HG02981 (cell line): ENCODE data around the gene MAGEA11.
"Not testable (repeated sequence)": the region's sequence is repeated elsewhere in the genome, so short reads cannot be mapped to it uniquely, and the experiment has no call there.

ENCODE experiments used
- ATAC-seq: cut with Tn5 transposase; IDR thresholded peaks from one replicate; pipeline ENCODE4 v1.9.1; 2021; ENCODE audit warnings: mild to moderate bottlenecking, moderate library complexity; ENCODE audit not compliant: unreplicated experiment

The MAGEA11 gene

GRCh38 chrX:149711545-149712236 is at the start of gene MAGEA11:
TSS of gene MAGEA11 (plus strand) at chrX:149712060. CDS start at chrX:149713160, 1,100 bp downstream.
- no peak for ATAC-seq

GRCh38 chrX:149675088-149675487 is 36.8 kb upstream of the MAGEA11 start:
- not testable (repeated sequence) for ATAC-seq

- ATAC-seq = not testable (repeated sequence)
These were observed 36.3 kb upstream of the MAGEA11 start for GRCh38 chrX:149675554-149675953.

- not testable (repeated sequence) for ATAC-seq
These were observed 32.6 kb upstream of the MAGEA11 start for GRCh38 chrX:149679164-149679678.

- ATAC-seq = no peak
These were observed 30.7 kb upstream of the MAGEA11 start for GRCh38 chrX:149681182-149681581.

- no peak for ATAC-seq
These were observed 29.8 kb upstream of the MAGEA11 start for GRCh38 chrX:149682031-149682430.

GRCh38 chrX:149682956-149683947 is 28.6 kb upstream of the MAGEA11 start:
- ATAC-seq = no peak

- ATAC-seq = no peak
These were observed 27.7 kb upstream of the MAGEA11 start for GRCh38 chrX:149683966-149684730.

- ATAC-seq = no peak
These were observed 23.9 kb upstream of the MAGEA11 start for GRCh38 chrX:149687991-149688390.

GRCh38 chrX:149688552-149688951 is 23.3 kb upstream of the MAGEA11 start:
- ATAC-seq = no peak

GRCh38 chrX:149691794-149692193 is 20.1 kb upstream of the MAGEA11 start:
- ATAC-seq = no peak

- not testable (repeated sequence) for ATAC-seq
These were observed 19.1 kb upstream of the MAGEA11 start for GRCh38 chrX:149692686-149693272.

- ATAC-seq = no peak
These were observed 12.1 kb upstream of the MAGEA11 start for GRCh38 chrX:149699761-149700160.

GRCh38 chrX:149704664-149705063 is 7.2 kb upstream of the MAGEA11 start:
- no peak for ATAC-seq

GRCh38 chrX:149707147-149707901 is 4.5 kb upstream of the MAGEA11 start:
- ATAC-seq = no peak

GRCh38 chrX:149712831-149713230 is 971 bp downstream of the MAGEA11 start:
- ATAC-seq = no peak

GRCh38 chrX:149713279-149714050 is 1.6 kb downstream of the MAGEA11 start:
- ATAC-seq = no peak

GRCh38 chrX:149715468-149715867 is 3.6 kb downstream of the MAGEA11 start:
- peak; percentile 83 for ATAC-seq

- no peak for ATAC-seq
These were observed 4.8 kb downstream of the MAGEA11 start for GRCh38 chrX:149716632-149717031.
